ENCODE measurements around the gene CALCR.
"Not testable (repeated sequence)": the region's sequence is repeated elsewhere in the genome, so short reads cannot be mapped to it uniquely, and the experiment has no call there.

DNA sequence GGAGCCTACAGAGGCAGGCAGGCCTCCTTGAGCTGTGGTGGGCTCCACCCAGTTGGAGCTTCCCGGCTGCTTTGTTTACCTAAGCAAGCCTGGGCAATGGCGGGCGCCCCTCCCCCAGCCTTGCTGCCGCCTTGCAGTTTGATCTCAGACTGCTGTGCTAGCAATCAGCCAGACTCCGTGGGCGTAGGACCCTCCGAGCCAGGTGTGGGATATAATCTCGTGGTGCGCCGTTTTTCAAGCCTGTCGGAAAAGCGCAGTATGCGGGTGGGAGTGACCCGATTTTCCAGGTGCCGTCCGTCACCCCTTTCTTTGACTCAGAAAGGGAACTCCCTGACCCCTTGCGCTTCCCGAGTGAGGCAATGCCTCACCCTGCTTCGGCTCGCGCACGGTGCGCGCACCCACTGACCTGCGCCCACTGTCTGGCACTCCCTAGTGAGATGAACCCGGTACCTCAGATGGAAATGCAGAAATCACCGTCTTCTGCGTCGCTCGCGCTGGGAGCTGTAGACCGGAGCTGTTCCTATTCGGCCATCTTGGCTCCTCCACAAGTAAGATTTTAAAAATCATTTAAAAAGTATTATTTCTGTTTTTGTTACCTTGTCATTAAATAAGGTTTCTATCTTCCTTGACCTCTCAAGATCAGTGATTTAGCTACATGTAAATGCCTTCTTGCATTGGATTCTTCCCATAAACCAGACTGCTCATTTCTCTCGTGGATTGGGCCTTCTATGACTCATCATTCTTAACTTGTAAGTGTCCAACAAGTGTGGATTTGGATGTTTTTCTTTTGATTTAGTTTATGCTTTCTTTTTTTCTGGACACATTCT is 16.9 kb upstream of the CALCR start:
- TF ChIP-seq, protein P1, sequence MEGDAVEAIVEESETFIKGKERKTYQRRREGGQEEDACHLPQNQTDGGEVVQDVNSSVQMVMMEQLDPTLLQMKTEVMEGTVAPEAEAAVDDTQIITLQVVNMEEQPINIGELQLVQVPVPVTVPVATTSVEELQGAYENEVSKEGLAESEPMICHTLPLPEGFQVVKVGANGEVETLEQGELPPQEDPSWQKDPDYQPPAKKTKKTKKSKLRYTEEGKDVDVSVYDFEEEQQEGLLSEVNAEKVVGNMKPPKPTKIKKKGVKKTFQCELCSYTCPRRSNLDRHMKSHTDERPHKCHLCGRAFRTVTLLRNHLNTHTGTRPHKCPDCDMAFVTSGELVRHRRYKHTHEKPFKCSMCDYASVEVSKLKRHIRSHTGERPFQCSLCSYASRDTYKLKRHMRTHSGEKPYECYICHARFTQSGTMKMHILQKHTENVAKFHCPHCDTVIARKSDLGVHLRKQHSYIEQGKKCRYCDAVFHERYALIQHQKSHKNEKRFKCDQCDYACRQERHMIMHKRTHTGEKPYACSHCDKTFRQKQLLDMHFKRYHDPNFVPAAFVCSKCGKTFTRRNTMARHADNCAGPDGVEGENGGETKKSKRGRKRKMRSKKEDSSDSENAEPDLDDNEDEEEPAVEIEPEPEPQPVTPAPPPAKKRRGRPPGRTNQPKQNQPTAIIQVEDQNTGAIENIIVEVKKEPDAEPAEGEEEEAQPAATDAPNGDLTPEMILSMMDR (IDR thresholded peaks at IDR 0.05) = not testable (repeated sequence)
- TF ChIP-seq RCOR1 (IDR thresholded peaks at IDR 0.05; ENCODE audit: low read depth, low read length); HDAC2 (IDR thresholded peaks at IDR 0.05): not testable (repeated sequence)
- TF ChIP-seq, protein P2, sequence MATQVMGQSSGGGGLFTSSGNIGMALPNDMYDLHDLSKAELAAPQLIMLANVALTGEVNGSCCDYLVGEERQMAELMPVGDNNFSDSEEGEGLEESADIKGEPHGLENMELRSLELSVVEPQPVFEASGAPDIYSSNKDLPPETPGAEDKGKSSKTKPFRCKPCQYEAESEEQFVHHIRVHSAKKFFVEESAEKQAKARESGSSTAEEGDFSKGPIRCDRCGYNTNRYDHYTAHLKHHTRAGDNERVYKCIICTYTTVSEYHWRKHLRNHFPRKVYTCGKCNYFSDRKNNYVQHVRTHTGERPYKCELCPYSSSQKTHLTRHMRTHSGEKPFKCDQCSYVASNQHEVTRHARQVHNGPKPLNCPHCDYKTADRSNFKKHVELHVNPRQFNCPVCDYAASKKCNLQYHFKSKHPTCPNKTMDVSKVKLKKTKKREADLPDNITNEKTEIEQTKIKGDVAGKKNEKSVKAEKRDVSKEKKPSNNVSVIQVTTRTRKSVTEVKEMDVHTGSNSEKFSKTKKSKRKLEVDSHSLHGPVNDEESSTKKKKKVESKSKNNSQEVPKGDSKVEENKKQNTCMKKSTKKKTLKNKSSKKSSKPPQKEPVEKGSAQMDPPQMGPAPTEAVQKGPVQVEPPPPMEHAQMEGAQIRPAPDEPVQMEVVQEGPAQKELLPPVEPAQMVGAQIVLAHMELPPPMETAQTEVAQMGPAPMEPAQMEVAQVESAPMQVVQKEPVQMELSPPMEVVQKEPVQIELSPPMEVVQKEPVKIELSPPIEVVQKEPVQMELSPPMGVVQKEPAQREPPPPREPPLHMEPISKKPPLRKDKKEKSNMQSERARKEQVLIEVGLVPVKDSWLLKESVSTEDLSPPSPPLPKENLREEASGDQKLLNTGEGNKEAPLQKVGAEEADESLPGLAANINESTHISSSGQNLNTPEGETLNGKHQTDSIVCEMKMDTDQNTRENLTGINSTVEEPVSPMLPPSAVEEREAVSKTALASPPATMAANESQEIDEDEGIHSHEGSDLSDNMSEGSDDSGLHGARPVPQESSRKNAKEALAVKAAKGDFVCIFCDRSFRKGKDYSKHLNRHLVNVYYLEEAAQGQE (IDR thresholded peaks at IDR 0.05) = not testable (repeated sequence)
